Measurements from ENCODE around the gene SFTPB. TPM values are rescaled to one million over a fixed set of nuclear protein-coding genes. Genes with fewer than 3 reads are reported as not detected.

SFTPB gene
- total RNA-seq, 6 experiments from 2014 or later = 0.06 to 1.1 (median 0.79) TPM; not detected in 2

- Histone ChIP-seq H3K4me1 (peaks cover 0 to 11% (median 4%) of the 10 kb centered on the region in 4 donors), H3K27me3 (no peaks in the 10 kb centered on the region), H3K4me3 (peak overlapping the region in 2 of 3 donors; percentile 7 to 13), H3K9me3 (peaks cover 0 to 2% (median 0%) of the 10 kb centered on the region in 4 donors), H3K36me3 (no peaks in the 10 kb centered on the region), H3K27ac (no peak overlapping the region)
- peak; percentile 97 to 99 (median 98) for ATAC-seq
- TF ChIP-seq POLR2A (IDR thresholded peaks at IDR 0.05) (no peak), CTCF (IDR thresholded peaks at IDR 0.05) (peak; percentile 97 to 99 (median 99))
- intact Hi-C loops (cut with DNase I) = no loop called here
- 10% methylated on average over 7 of the region's 25 CpGs for WGBS (ENCODE audit: insufficient coverage, low coverage, low lambda C conversion rate, missing lambda C conversion rate)
- DNase-seq = peak; percentile 92 to 95 (median 94)
Measured at GRCh38 chr2:85678794-85679672, 11.0 kb upstream of the SFTPB start.

GRCh38 chr2:85678377-85678776, 10.4 kb upstream of the SFTPB start:
- Histone ChIP-seq H3K27ac (no peak overlapping the region), H3K9me3 (peaks cover 0 to 2% (median 0%) of the 10 kb centered on the region in 4 donors), H3K4me3 (no peak overlapping the region), H3K36me3 (no peaks in the 10 kb centered on the region), H3K27me3 (no peaks in the 10 kb centered on the region), H3K4me1 (peaks cover 0 to 11% (median 4%) of the 10 kb centered on the region in 4 donors)
- intact Hi-C loops (cut with DNase I) = no loop called here
- ATAC-seq (no peak), DNase-seq (peak in 1 of 3 donors; percentile 43)
- WGBS (ENCODE audit: insufficient coverage, low coverage, low lambda C conversion rate, missing lambda C conversion rate) = 66% methylated on average over 3 of the region's 3 CpGs
- TF ChIP-seq POLR2A (IDR thresholded peaks at IDR 0.05) (no peak), CTCF (IDR thresholded peaks at IDR 0.05) (no peak)

- intact Hi-C loops (cut with DNase I) = no loop called here
- H3K27me3 ChIP-seq = no peaks in the 10 kb centered on the region
Measured at GRCh38 chr2:85675866-85676548, 8.0 kb upstream of the SFTPB start.

GRCh38 chr2:85675427-85675826, 7.4 kb upstream of the SFTPB start:
- DNase-seq (no peak), ATAC-seq (no peak)
- Histone ChIP-seq H3K27ac (no peak overlapping the region), H3K9me3 (peaks cover 0 to 2% (median 0%) of the 10 kb centered on the region in 4 donors), H3K4me3 (no peak overlapping the region), H3K4me1 (peaks cover 0 to 7% (median 0%) of the 10 kb centered on the region in 4 donors), H3K27me3 (no peaks in the 10 kb centered on the region), H3K36me3 (no peaks in the 10 kb centered on the region)
- intact Hi-C loops (cut with DNase I) = no loop called here
- no CpG with 5 or more reads among the region's 6 CpGs for WGBS (ENCODE audit: insufficient coverage, low coverage, low lambda C conversion rate, missing lambda C conversion rate)
- no peak for TF ChIP-seq POLR2A (IDR thresholded peaks at IDR 0.05)
- no peak for TF ChIP-seq CTCF (IDR thresholded peaks at IDR 0.05)

More at GRCh38 chr2:85675866-85676548, 8.0 kb upstream of the SFTPB start:
- TF ChIP-seq CTCF (IDR thresholded peaks at IDR 0.05) (no peak), POLR2A (IDR thresholded peaks at IDR 0.05) (no peak)
- H3K36me3 ChIP-seq = no peaks in the 10 kb centered on the region
- peaks cover 0 to 7% (median 3%) of the 10 kb centered on the region in 4 donors for H3K4me1 ChIP-seq
- no peak overlapping the region for H3K27ac ChIP-seq
- 64% methylated on average over 5 of the region's 6 CpGs for WGBS (ENCODE audit: insufficient coverage, low coverage, low lambda C conversion rate, missing lambda C conversion rate)
- ATAC-seq (no peak), DNase-seq (peak in 1 of 3 donors; percentile 11)
- H3K9me3 ChIP-seq = peaks cover 0 to 2% (median 0%) of the 10 kb centered on the region in 4 donors
- no peak overlapping the region for H3K4me3 ChIP-seq
